A549 (cell line): ENCODE data around the gene OR4D1.

Source experiments
- CEBPB ChIP-seq, 2 experiments: fragments of >200 bp in 1 of 2; sonication (Bioruptor Twin) in 1 of 2; formaldehyde crosslinking in 1 of 2; IDR thresholded peaks; 2 replicates each; pipeline ENCODE4 v1.6.1; 2012 to 2016
- EHF ChIP-seq: fragments of 250-450 bp; sonication (Bioruptor Pico); IDR thresholded peaks from 2 replicates; pipeline ENCODE4 v1.5.0; 2020; ENCODE audit warnings: mild to moderate bottlenecking
- EHMT2 ChIP-seq: fragments of 200-600 bp; sonication (generic); IDR thresholded peaks from 2 replicates; pipeline ENCODE4 v1.6.1; 2016; ENCODE audit warnings: antibody characterized with exemption, low read depth, mild to moderate bottlenecking, moderate library complexity
- EP300 ChIP-seq, 2 experiments: fragments of >200 bp; sonication (Bioruptor Twin); formaldehyde crosslinking; IDR thresholded peaks; 2 replicates in 1 of 2; 3 replicates in 1 of 2; pipeline ENCODE4 v1.6.1; 2016 to 2017
- HDAC2 ChIP-seq: fragments of 200-600 bp; sonication (generic); IDR thresholded peaks from 2 replicates; pipeline ENCODE4 v1.6.1; 2016
- POLR2A ChIP-seq: IDR thresholded peaks from 2 replicates; pipeline ENCODE4 v1.6.1; 2012; ENCODE audit warnings: mild to moderate bottlenecking, low read length
- RAD21 ChIP-seq, 2 experiments: fragments of >200 bp in 1 of 2; sonication (Bioruptor Twin) in 1 of 2; formaldehyde crosslinking in 1 of 2; IDR thresholded peaks in 1 of 2; conservative IDR thresholded peaks in 1 of 2; 2 replicates in 1 of 2; 3 replicates in 1 of 2; pipeline ENCODE4 v1.6.1; 2012 to 2018; ENCODE audit warnings: inconsistent platforms in 1 of 2
- RNF2 ChIP-seq: fragments of 200-600 bp; sonication (generic); IDR thresholded peaks from 2 replicates; pipeline ENCODE4 v1.6.1; 2016; ENCODE audit warnings: low read depth, mild to moderate bottlenecking, antibody characterized with exemption, moderate library complexity, borderline replicate concordance
- ZFP36 ChIP-seq: fragments of 450-650 bp; IDR thresholded peaks from 2 replicates; pipeline ENCODE4 v1.6.1; 2014; ENCODE audit warnings: borderline replicate concordance; ENCODE audit not compliant: partially characterized antibody
- TF ChIP-seq, protein P1 (sequence below): fragments of >200 bp; sonication (Bioruptor Twin); formaldehyde crosslinking; IDR thresholded peaks from 3 replicates; pipeline ENCODE4 v1.5.1; 2016
- TF ChIP-seq, protein P2 (sequence below): fragments of 200-600 bp; sonication (generic); IDR thresholded peaks from 2 replicates; pipeline ENCODE4 v1.6.1; 2016; ENCODE audit warnings: antibody characterized with exemption, mild to moderate bottlenecking, moderate library complexity
- TF ChIP-seq, protein P3 (sequence below): fragments of 150-350 bp; IDR thresholded peaks from 2 replicates; pipeline ENCODE4 v1.6.1; 2014; ENCODE audit warnings: low read depth, mild to moderate bottlenecking, low read length

DNA sequence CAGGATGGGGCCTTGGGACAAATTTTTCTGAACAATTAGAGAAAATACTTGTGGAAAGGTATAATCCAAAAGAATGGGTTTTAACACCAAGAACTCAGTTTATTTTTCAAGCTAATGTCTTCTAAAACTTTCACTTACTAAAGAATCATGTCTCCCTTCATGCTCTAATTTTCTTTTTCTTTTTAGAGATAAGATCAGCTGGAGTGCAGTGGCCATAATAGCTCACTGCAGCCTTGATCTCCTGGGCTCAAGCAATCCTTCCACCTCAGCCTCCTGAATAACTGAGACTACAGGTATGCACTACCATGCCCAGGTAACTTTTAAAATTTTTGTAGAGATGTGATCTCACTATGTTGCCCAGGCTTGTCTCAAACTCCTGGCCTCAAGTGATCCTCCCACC is 5.5 kb downstream of the OR4D1 start:
- TF ChIP-seq, protein P1, sequence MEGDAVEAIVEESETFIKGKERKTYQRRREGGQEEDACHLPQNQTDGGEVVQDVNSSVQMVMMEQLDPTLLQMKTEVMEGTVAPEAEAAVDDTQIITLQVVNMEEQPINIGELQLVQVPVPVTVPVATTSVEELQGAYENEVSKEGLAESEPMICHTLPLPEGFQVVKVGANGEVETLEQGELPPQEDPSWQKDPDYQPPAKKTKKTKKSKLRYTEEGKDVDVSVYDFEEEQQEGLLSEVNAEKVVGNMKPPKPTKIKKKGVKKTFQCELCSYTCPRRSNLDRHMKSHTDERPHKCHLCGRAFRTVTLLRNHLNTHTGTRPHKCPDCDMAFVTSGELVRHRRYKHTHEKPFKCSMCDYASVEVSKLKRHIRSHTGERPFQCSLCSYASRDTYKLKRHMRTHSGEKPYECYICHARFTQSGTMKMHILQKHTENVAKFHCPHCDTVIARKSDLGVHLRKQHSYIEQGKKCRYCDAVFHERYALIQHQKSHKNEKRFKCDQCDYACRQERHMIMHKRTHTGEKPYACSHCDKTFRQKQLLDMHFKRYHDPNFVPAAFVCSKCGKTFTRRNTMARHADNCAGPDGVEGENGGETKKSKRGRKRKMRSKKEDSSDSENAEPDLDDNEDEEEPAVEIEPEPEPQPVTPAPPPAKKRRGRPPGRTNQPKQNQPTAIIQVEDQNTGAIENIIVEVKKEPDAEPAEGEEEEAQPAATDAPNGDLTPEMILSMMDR, result no peak
- TF ChIP-seq EP300 (IDR thresholded peaks at IDR 0.05) (no peak), RAD21 (conservative IDR thresholded peaks at IDR 0.05 in 1 of 2, IDR thresholded peaks at IDR 0.05 in 1 of 2) (no peak), EHMT2 (no peak), POLR2A (no peak), CEBPB (IDR thresholded peaks at IDR 0.05) (no peak), HDAC2 (no peak), EHF (CRISPR knock-in tag) (no peak), RNF2 (no peak), ZFP36 (no peak)
- TF ChIP-seq, protein P2, sequence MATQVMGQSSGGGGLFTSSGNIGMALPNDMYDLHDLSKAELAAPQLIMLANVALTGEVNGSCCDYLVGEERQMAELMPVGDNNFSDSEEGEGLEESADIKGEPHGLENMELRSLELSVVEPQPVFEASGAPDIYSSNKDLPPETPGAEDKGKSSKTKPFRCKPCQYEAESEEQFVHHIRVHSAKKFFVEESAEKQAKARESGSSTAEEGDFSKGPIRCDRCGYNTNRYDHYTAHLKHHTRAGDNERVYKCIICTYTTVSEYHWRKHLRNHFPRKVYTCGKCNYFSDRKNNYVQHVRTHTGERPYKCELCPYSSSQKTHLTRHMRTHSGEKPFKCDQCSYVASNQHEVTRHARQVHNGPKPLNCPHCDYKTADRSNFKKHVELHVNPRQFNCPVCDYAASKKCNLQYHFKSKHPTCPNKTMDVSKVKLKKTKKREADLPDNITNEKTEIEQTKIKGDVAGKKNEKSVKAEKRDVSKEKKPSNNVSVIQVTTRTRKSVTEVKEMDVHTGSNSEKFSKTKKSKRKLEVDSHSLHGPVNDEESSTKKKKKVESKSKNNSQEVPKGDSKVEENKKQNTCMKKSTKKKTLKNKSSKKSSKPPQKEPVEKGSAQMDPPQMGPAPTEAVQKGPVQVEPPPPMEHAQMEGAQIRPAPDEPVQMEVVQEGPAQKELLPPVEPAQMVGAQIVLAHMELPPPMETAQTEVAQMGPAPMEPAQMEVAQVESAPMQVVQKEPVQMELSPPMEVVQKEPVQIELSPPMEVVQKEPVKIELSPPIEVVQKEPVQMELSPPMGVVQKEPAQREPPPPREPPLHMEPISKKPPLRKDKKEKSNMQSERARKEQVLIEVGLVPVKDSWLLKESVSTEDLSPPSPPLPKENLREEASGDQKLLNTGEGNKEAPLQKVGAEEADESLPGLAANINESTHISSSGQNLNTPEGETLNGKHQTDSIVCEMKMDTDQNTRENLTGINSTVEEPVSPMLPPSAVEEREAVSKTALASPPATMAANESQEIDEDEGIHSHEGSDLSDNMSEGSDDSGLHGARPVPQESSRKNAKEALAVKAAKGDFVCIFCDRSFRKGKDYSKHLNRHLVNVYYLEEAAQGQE, result no peak
- TF ChIP-seq, protein P3, sequence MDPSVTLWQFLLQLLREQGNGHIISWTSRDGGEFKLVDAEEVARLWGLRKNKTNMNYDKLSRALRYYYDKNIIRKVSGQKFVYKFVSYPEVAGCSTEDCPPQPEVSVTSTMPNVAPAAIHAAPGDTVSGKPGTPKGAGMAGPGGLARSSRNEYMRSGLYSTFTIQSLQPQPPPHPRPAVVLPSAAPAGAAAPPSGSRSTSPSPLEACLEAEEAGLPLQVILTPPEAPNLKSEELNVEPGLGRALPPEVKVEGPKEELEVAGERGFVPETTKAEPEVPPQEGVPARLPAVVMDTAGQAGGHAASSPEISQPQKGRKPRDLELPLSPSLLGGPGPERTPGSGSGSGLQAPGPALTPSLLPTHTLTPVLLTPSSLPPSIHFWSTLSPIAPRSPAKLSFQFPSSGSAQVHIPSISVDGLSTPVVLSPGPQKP, result no peak
